ENCODE results near the gene DPH2.

DNA sequence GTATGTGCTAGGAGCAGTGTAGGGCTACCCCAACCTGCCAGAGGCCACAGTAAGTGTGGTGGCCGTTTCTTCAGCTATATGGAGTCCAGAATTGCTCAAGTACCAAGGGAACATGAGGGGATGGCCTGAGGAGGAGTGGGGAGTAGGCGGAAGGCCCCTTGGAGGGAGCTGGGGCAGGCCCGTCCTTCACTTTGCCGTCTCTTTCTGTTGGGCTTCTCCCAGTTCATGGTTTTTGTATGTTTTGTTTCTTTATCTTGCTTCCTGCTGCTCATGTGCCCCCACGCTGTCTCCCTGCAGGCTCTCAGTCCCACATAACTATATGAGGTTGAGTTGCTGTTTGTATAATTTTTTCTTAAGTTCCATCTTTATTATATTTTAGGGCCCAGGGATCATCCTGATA lies 5.9 kb upstream of the DPH2 start:
- TF ChIP-seq BACH1 (IDR thresholded peaks at IDR 0.05; ENCODE audit: borderline replicate concordance) = no peak
- TF ChIP-seq ZNF384 (IDR thresholded peaks at IDR 0.05; ENCODE audit: borderline replicate concordance, low read depth, low read length) = no peak
- TF ChIP-seq EZH2 (IDR thresholded peaks at IDR 0.05; ENCODE audit: borderline replicate concordance, control insufficient read depth, low read depth, low read length) = no peak
- TF ChIP-seq, protein P1, sequence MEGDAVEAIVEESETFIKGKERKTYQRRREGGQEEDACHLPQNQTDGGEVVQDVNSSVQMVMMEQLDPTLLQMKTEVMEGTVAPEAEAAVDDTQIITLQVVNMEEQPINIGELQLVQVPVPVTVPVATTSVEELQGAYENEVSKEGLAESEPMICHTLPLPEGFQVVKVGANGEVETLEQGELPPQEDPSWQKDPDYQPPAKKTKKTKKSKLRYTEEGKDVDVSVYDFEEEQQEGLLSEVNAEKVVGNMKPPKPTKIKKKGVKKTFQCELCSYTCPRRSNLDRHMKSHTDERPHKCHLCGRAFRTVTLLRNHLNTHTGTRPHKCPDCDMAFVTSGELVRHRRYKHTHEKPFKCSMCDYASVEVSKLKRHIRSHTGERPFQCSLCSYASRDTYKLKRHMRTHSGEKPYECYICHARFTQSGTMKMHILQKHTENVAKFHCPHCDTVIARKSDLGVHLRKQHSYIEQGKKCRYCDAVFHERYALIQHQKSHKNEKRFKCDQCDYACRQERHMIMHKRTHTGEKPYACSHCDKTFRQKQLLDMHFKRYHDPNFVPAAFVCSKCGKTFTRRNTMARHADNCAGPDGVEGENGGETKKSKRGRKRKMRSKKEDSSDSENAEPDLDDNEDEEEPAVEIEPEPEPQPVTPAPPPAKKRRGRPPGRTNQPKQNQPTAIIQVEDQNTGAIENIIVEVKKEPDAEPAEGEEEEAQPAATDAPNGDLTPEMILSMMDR (IDR thresholded peaks at IDR 0.05 in 2 of 3, conservative IDR thresholded peaks at IDR 0.05 in 1 of 3; ENCODE audit: control insufficient read depth in 2 of 3, extremely low read depth in 1 of 3, insufficient read depth in 1 of 3, low read depth in 3 of 3, low read length in 3 of 3) = no peak
- no peak for TF ChIP-seq ZNF274 (IDR thresholded peaks at IDR 0.05; ENCODE audit: insufficient read depth, insufficient read length)

Data from GM12878 (cell line).